ENCODE data around the gene SPON1.

DNA sequence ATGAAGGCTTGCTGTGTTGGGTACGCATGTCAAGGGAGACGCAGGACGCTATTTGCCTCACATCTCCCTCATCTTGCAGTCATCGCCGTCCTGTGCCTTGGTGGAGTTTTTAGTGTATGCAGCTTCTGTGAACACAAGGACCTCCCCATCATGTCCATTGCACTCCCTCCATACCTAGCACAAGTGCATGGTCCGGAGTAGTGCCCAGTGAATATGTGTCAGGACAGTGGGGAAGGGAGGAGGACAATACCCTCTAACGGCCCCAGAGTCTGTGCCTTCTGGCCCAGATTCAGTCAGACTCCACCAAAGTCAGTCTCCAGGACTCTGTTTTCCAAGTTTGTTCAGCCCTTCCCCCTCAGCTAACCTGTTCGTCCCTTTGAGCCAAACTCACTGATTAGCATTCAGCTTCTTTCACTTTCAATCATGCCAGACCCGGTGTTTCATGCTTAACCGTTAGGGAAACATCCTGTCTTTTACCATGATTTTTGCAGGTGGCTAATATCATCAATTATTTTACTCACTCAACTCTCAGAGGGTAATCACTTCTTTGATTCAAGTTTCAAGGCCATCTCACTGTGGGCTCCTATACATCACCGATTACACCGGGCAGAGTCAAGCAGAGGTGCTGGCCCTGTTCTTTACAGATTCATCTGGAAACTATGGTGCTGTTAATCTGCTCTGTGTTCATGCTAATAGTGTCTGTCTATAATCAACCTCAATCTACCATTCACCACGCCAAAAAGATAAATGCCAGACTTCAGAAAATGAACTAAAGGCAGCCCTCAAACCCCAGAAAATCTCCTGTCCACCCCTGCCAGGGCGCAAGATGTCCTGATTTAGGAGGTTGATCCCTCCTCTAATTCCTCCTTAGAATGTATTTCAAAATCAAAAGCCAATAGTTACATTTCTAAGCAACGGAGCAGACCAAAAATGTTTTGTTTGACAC is 240.0 kb downstream of the SPON1 start:
- no peak for TF ChIP-seq EZH2 (IDR thresholded peaks at IDR 0.05; ENCODE audit: insufficient read depth, poor library complexity, severe bottlenecking)
- no peak for TF ChIP-seq EZH2phosphoT487 (IDR thresholded peaks at IDR 0.05; ENCODE audit: insufficient read depth, low read depth)

Measured in GM23248 (cell line).